ENCODE measurements around the gene GABPA.
"Not testable (repeated sequence)": the region's sequence is repeated elsewhere in the genome, so short reads cannot be mapped to it uniquely, and the experiment has no call there.

Gene GABPA

GRCh38 chr21:25742900-25743299 is 8.1 kb downstream of the GABPA start:
- DNase-seq, result no peak

GRCh38 chr21:25744854-25745253 is 10.1 kb downstream of the GABPA start:
- no peak for DNase-seq

- DNase-seq, result no peak
Observed at GRCh38 chr21:25750085-25750484, 15.3 kb downstream of the GABPA start.

GRCh38 chr21:25752416-25752815 is 17.6 kb downstream of the GABPA start:
- no peak for DNase-seq

GRCh38 chr21:25756190-25756932 is 21.6 kb downstream of the GABPA start:
- DNase-seq, result no peak

- DNase-seq, result no peak
Observed at GRCh38 chr21:25757531-25757930, 22.8 kb downstream of the GABPA start.

- no peak for DNase-seq
Observed at GRCh38 chr21:25759573-25759972, 24.8 kb downstream of the GABPA start.

- no peak for DNase-seq
Observed at GRCh38 chr21:25760061-25760460, 25.3 kb downstream of the GABPA start.

- DNase-seq, result no peak
Observed at GRCh38 chr21:25760677-25761076, 25.9 kb downstream of the GABPA start.

- no peak for DNase-seq
Observed at GRCh38 chr21:25764065-25764464, 29.3 kb downstream of the GABPA start.

- DNase-seq, result no peak
Observed at GRCh38 chr21:25767921-25768320, 33.1 kb downstream of the GABPA start.

- DNase-seq, result no peak
Observed at GRCh38 chr21:25772686-25773085, 37.9 kb downstream of the GABPA start.

GRCh38 chr21:25776440-25776839 is 41.7 kb downstream of the GABPA start:
- no peak for DNase-seq

GRCh38 chr21:25778126-25778875 is 43.5 kb downstream of the GABPA start:
- not testable (repeated sequence) for DNase-seq

- DNase-seq, result no peak
Observed at GRCh38 chr21:25788677-25789076, 53.9 kb downstream of the GABPA start.

GRCh38 chr21:25790122-25790877 is 55.5 kb downstream of the GABPA start:
- DNase-seq, result no peak

GRCh38 chr21:25790878-25791204 is 56.1 kb downstream of the GABPA start:
- no peak for DNase-seq

GRCh38 chr21:25791319-25791718 is 56.5 kb downstream of the GABPA start:
- no peak for DNase-seq

- DNase-seq, result peak; percentile 76
Observed at GRCh38 chr21:25801217-25802014, 66.6 kb downstream of the GABPA start.

- DNase-seq, result no peak
Observed at GRCh38 chr21:25806060-25806459, 71.3 kb downstream of the GABPA start.

- no peak for DNase-seq
Observed at GRCh38 chr21:25807191-25807590, 72.4 kb downstream of the GABPA start.

GRCh38 chr21:25809013-25809412 is 74.2 kb downstream of the GABPA start:
- no peak for DNase-seq

- no peak for DNase-seq
Observed at GRCh38 chr21:25811186-25811585, 76.4 kb downstream of the GABPA start.

Measured in stimulated activated naive CD4-positive, alpha-beta T cell treated with Interleukin-2 at 50 U/mL for 16 hours (primary cell).